ENCODE measurements around the gene RBSN.
A peak's percentile ranks its signal among the peaks of the same experiment; 100 is the strongest.
"Not testable (repeated sequence)": the region's sequence is repeated elsewhere in the genome, so short reads cannot be mapped to it uniquely, and the experiment has no call there.

Gene RBSN

DNA sequence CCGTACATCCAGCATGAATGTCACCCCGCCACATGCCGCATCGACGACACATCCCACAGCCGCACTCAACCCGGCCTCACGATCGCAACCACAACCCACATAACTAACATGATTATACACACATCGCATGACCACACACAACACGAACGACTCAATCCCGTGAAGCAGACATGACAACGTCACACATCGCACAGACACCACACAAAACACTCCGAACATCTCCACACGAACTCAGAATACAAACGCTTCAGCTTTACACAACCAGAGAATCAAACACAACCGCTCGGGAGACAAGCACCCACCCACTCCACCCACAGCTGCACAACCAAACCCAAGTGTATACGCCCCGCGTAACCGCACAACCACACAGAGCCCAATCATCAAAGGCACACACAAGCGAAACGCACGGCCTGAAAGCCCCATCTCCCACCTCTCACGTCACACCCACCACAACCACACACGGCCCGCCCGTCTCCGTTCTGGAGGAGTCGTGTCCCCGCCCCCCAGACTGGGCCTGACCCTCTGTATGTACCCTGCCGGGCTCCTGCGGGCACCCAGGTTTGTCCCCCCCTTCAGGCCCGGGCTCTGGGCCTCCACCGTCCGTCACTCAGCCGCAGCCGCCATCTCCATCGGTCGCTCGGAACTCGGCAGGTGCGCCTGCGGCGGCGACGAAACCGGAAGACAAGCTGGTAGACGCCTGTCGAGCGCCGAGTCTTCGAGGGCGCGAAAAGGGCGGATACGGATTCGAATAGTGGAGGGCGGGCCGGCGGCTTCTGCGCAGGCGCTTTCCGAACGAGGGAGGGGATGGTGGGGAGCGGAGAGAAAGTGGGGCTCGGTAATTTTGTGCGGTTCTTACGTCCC, at the start of gene RBSN:
TSS of gene RBSN (minus strand) at position 646 of the 861 bp plus-strand sequence. CDS start 3,028 bp downstream, outside the sequence.
- peak; percentile 96 for DNase-seq

DNA sequence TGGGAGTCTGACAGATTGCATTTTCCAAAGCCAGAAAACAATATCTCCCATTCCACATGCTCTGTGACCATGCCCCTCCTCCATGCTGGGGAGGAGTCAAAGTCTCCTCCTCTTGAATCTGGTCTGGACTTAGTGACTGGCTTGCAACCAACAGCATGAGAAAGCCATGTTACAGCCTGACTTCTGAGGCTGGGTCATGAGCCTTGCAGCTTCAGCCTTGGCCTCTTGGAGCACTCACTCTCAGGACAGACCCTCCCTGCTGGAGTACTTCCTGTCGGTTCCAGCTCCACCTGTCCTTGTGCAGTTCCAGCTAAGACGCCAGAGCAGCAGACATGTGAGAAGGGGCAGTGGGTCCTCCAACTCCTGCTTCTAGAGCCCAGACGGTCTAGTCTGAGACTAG, 49.7 kb upstream of the RBSN start:
- no peak for DNase-seq

DNA sequence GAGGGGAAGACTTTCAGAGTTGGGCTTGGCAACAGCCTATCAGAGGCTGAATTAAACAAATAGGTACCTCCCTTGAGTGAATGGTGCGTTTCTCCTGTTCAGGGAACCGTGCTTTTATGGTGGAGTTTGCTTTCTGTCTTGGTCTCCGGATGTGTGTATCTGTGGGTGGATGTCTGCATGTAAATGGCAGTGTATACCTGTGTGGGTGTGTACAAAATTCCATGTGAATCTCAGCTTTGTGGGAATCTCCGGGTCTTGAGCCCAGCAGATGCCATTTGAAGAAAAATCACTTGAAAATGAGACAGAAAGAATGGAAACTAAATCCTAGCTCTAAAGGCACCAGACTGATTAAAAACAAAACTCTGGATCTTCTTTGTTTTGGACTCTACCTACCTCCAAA, 37.9 kb upstream of the RBSN start:
- not testable (repeated sequence) for DNase-seq

DNA sequence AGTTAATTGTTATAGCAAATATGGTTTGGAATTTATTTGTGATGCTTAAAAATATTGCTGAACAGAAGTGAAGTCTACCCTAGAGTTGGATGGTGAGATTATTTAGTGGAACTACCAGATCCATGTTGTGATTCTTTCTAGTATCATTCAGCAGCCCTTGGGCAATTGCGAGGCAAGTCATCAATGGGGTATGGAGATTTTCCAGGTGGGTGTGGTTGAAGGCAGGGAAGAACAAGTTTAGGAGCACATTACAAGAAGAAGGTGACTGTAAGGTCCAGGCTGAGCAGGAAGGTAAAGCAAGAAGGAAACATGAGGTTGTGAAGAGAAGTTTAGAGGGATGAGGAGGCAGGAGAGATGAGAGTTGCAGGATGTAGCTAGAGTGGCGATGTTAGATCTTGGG, 36.0 kb upstream of the RBSN start:
- not testable (repeated sequence) for DNase-seq

DNA sequence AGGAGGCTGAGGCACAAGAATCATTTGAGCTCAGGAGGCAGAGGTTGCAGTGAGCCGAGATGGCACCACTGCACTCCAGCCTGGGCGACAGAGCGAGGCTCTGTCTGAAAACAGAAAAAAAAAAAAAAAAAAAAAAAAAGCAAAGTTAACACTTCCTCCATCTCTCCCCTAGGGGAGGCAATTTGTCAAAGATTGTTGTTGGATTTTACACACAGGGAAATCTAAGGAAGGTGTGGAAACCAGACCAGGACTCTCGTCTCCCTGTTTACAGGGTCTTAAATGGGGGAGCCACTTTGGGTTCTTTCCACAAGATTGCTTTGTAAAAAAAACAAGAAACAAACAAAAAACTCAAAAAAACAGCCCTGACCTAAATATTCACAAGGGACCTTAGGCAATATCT, 29.5 kb upstream of the RBSN start:
- DNase-seq: not testable (repeated sequence)

DNA sequence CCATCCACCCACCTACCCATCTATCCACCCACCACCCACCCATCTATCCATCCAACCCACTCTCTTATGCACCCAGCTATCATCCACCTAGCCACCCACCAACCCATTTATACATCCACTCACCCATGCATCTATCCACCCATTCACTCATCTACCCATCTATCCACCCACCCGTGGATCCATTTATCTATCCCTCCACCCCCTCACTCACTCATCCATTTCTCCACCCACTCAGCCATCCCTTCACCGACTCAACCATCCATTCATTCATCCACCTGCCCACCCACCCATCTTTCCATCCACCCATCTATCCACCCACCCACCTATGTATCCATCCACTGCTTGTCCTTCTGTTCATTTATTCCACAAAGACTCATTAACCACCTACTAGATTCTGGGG, 28.0 kb upstream of the RBSN start:
- DNase-seq: not testable (repeated sequence)

DNA sequence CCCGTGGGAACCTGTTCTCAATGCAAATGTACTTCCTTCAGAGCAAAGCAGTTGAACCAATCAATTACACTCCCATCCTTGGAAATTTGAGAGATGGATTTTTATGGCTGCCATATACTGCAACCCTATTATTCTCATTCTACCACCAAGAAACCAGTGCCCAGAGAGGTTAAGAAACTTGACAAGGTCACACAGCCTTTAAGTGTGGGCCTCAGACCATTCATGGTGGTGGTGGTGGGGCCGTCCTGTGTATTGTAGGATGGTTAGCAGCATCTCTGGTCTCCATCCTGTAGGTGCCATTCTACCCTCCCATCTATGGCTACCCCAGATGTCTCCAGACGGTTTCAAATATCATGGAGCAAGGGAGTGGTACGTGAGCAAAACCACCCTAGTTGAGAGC, 23.4 kb upstream of the RBSN start:
- no peak for DNase-seq

DNA sequence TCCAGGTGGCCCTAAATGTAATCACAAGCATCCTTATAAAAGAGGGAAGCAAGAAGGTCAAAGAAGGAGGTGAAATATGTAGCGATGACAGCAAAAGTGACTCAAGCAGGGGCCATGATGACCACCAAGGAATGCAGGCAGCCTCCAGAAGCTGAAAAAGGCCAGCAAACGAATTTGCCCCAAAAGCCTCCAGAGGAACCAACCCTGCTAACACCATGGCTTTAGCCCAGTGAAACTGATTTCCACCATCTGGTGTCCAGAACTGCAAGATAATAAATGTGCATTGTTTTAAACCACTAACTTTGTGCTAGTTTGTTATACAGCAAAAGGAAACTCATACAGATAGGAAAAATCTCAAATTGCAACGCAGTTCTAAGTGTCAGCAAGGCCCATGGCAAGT, 23.0 kb upstream of the RBSN start:
- DNase-seq: no peak

DNA sequence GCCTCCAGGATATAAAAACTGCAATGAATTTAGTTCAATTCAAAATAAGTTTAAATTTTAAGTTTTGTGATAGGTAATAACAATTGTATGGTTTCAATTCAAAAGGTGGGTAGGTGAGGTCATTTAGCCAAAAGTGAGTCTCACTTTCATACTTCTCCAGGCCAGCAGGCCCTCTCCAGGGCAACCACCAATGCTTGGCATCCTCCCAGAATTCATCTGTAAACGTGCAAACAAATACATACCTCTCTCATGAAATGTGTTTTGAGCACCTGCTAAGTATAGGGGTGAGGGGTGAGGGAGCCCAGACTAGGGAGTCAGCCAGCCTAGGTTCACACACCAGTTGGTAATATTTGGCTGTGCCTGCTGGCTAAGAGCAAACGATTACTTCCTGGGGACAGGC, 22.0 kb upstream of the RBSN start:
- no peak for DNase-seq

DNA sequence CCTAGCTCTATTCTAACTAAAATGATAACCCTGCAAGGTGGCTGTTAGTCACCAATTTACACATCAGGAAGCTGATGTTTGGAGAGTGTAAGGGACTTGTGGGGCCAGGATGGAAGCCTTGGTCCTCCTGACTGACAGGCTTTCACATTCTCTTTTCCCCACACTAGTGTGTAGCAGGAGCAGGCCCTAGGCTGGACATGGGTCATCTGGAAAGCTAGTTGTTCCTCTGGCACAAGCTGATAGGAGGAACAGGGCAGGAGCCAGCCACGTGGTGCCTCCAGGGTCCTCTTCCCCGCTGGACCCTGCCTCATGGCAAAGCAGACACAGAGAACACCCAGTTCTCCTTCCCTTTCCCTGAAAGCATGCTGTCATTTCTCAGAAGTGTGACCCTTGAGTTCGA, 18.1 kb upstream of the RBSN start:
- no peak for DNase-seq

DNA sequence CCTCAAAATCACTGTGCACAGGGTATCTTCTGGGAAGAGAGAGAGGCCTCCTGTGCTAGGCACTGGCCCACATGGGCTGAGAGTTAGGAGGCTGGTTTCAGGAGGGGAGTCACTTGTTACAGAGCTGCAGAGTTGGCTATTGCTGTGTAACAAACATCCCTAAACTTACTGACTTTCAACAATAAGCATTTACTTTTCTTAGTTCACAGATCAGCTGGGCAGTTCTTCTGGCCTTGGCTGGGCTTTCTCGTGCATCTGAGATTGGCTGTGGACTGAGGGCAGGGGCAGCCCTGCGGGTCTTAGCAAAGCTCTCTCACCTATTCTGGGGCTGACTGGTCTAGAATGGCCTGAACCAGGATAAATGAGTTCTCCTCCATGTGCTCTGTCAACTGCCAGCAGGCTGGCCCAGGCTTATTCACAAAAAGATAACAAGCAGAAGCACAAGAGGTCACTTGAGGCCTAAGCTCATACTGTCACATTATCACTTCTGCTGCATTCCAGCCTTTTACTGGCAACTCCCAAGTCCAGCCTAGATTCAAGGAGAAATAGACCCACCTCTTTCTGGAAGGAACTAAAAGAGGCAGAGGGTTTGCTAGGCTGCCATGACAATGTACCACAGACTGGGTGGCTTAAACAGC, 17.2 kb upstream of the RBSN start:
- DNase-seq: no peak

DNA sequence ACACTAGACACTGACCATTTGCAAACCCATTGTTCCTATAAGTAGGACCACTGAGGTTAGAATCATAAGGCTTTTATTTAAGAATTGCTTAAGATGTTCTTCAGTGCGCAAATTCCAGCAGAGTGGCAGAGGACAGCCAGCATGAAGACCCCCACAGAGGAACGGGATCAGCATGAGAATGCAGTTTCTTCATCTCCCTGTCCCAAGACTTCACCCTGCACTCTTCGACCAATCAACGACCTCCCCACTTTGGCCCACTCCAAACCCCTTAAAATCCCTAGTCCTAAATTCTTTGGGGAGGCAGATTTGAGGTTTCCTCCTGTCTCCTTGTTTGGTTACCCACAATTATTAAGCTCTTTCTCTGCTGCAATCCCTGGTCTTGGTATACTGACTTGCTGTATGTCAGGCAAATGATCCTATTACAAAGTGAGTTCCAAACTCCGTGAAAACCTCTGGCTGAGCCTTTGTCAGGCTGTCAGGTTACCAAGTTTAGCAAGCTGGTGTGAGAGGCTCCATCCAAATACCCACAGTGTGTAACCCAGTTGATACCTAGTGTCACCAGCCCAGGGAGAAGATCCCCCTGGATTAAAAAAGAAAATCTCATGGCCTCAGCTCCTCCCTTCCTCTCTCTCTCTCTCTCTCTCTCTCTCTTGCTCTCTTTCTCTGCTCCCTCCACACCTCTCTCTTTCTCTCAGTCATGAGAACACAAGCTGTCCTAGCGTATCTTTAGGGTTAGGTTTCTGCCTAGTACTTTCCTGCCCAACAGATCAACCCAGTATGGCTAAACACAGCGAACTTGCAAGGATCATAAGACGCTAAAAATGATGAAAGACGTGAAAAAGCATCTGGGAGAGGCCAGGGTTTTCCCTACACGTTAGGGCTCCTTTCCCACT, 15.8 kb upstream of the RBSN start:
- no peak for DNase-seq

DNA sequence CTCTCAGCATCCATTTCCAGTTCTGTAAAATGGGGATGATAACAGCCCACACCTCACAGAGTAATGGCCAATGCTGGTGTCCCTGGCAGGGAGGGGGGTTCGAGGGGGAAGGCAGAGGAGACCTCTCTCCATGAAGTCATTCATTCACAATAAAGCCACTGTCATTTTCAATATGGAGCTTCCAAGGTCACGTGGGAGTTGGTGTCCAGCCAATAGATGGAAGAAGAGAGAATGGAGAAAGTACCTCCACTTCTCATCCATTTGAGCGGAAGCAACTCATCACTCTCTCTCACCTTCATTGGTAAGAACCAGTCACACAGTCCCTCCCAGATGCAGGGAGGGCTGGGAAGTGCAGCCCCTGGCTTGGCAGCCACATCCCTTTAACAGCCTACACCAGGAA, 14.9 kb upstream of the RBSN start:
- no peak for DNase-seq

DNA sequence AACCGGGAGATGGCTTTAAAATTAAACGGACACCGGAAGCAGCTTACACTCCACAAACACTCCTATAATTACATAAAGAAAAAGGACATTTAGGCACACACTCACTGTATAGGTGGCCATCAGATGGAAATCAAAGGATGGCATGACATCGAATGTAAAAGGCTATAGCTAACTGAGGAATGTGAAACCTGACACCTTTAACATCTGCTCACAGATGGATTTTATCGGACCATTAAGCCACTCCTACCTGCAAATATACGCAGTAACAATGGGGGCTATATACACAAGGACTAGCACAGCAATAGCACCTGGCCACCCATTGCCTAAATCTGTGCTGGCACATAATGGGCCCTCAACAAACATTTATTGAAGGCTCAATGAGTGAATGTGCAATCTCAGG, 14.5 kb upstream of the RBSN start:
- no peak for DNase-seq

DNA sequence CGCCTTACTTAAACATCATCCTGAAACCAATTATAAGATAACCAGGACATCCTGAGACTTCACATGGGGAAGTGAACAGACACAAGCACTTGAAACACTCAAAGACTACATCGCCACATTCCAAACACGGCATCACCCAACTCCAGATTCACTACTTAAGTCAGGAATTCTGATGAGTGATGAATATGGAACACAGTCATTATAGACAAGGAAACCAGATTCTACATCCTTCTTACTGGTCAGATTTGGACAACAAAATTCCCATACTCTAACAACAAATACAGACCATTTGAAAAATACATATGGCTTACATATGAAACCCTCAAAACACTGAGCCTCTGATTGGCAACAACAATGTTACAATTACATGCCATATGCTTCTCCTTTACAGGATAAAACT, 13.1 kb upstream of the RBSN start:
- DNase-seq: no peak

DNA sequence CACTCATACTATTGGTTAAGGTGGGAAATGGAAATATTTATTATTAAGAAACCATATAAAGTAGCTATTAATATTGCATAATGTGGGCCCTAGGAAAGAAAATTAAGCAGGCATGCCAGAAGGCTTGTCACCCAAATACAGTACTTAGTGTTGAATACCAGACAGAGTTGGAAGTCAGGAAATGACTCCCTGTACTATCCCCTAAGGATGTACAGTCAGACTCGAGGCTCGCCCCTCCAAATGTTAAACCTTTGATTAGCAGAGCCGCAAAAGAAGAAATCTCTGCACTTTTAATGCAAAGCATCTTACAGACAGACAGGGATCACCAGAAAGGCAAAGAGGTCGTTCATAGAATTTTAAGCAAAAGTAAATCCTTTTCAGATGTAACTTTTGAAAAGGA, 11.3 kb upstream of the RBSN start:
- DNase-seq: no peak

DNA sequence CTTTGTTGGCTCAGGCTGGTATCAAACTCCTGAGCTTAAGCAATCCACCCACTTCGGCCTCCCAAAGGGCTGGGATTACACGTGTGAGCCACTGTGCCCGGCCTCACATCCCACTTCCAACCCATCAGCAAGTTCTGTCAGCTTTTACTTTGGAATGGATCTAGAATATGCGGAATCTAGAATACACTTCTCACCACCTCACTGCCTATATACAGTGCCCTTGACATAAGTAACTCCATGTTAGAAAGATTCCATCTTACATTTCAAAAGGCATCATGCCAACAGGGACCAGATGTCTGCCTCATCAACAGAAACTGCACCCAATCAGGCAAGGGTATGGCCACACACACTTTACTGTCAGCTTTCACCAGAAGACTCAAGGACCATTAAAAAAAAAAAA, 9.9 kb upstream of the RBSN start:
- DNase-seq: no peak

DNA sequence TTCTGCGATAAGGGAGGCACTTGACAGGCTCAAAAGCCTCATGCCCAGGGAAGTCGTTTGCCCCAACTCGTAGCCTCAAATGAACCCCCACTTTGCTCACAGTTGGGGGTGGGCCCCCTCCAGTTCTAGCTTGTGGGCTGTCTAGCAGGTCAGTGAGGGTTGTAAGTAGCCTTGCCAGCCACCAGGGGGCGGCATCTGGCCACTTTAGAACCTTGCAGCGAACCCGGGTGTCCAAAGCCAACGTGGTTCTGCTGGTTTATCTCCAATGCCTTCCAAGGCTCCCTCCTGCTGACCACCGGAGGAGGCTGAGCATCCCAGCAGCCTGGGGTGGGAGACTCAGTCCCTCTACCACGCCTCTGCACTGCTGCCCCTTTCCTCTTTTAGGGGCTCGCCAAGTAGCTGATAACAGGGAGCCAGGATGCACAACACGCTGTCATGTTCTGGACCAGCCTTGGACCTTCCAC, 9.2 kb upstream of the RBSN start:
- peak; percentile 77 for DNase-seq

DNA sequence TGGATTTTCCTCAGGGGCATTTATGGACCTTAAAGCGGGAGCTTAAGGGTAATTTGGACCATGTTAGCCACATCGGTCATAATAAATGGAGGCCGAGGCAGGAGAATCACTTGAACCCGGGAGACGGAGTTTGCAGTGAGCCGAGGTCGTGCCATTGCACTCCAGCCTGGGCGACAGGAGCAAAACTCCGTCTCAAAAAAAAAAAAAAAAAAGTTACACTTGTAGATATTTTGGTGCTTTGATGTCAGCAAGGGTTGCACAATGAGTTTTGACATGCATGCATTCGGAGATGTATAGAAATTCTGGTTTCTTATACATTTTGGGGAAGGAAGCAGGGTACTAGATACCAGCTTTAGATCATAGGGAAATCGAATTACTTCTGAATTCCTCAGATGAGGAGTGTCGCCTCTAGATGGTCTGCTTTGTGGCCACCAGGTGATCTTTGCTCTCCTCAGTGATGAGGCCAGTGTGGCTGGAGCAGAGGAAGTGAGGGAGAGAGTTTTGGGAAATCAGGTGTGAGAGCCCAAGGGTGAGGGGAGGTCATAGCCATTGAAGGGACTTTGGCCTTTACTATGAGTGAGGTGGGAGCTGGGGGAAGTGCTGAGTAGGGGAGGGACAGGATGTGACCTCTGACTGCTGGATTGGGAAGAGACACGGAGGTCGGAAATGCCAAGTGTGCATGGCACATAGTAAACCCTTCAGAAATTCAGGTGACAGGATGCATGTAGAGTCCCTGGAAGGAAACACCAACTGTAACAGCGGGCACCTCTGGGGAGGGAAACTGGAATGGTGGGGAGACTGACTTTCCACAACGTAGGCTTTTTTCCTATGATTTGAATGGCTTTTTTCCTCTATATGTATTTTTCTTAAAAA, 8.4 kb upstream of the RBSN start:
- DNase-seq: no peak

DNA sequence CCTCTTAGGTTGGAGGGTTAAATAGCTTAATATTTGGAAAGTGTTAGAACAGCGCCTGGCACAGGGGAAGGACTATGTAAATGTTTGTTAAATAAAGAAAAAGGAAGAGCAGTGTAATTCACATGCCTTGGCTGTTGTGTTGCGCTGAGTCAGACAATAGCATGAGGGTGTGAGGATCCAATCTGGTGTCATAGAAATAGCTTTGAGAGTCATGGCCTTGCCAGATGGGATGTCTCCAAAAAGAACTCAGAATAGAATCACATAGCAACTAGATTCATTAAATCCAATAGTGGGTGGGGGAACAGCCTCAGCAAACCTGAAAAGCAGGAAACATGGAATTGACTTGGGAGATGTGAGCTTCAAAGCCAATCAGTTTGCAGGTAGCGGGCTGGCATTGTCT, 3.9 kb upstream of the RBSN start:
- DNase-seq: no peak

DNA sequence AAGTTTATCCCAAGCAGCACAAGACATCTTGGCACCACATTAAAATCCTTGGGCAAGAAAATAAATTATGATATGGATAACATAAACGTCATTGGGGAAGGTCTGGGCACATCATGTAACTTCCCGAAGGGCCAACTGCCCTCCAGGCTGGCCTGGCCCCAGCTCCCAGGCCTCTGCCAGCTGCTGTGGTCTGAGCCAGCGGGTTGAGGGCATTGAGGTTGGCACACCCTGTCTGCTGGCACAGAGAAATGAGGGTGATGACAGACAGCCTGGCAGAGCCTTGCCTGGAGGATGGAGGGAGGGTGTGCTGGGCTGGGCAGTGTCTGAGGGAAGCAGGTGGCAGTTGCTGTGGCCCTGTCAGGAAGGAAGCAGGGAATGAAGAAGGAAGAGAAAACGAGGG, 3.3 kb upstream of the RBSN start:
- no peak for DNase-seq

DNA sequence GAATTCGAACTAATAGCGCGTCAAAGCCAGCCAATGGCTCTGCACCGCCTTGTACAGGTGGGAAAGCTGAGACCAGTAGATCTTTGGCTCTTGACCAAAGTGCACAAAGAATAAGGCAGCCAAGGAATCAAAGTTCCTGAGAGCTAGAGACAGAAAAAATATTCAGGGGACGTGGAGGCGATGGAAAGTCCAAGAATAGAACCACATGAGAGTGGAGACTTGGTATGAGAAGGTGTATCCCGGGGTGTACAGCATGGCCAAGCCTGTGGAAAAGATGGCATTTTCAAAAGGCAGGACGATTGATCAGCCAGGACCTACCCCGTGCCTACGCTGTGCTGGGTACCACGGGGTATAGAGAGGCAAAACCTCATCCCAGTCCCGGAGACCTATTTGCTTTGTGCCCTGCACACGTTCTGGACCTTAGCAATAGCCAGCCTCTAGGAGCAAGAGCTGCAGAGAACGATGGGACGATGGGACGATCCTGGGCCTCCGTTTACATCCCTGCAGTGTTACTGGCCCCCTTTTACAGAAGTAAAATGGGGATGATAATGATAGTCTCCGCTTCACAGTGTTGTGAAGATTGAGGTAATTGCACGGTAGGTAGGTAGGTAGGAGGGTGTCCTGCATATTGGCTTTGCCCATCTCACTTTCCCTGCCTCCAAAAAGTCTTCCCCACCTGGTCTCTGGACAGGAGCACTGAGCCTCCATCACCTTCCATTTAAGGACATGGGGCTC, 583 bp upstream of the RBSN start:
- DNase-seq: peak; percentile 9
